Measurements from ENCODE around the gene HIVEP1. TPM values are rescaled to one million over a fixed set of nuclear protein-coding genes. Genes with fewer than 3 reads are reported as not detected.

The HIVEP1 gene
- total RNA-seq, 8 experiments from 2014 or later: 15.0 to 54.8 (median 16.5) TPM

DNA sequence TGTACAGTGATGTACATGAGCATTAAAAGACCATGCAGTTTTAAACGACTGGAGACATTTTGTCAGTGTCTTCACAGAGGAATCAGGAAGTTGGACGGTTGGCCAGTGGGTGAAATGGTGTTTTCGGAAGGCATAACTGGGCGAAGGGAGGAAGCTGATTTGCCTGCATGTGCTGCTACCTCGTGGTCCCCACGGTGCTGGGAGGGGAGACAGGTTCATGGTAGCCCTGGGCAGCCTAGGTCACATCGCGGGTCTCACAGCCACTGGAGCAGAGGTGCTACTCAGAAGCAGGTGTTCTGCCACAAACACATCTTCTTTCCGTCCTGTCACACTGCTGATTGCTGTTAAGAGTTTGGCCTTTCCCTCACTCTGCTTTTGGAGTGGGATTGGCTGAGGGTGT, 35.2 kb downstream of the HIVEP1 start:
- H3K4me3 ChIP-seq: no peak overlapping the region
- no peak for ATAC-seq (replicated peaks in 6 of 8)
- peaks cover 8% of the 10 kb centered on the region in 2 donors for H3K4me1 ChIP-seq (replicated peaks in 1 of 2)
- in situ Hi-C loops (cut with MboI; ENCODE audit: low pct_unique_long_range_greater_than_20kb in 2 of 9, low sequenced_read_pairs in 9 of 9, unreplicated experiment in 9 of 9): no loop called here
- no peak overlapping the region for H3K27ac ChIP-seq
- WGBS, 10 experiments: 83 to 100% (median 90%) methylated on average over 1 to 9 of the region's 9 CpGs; no CpG with 5 or more reads in 2 of the 10 experiments

DNA sequence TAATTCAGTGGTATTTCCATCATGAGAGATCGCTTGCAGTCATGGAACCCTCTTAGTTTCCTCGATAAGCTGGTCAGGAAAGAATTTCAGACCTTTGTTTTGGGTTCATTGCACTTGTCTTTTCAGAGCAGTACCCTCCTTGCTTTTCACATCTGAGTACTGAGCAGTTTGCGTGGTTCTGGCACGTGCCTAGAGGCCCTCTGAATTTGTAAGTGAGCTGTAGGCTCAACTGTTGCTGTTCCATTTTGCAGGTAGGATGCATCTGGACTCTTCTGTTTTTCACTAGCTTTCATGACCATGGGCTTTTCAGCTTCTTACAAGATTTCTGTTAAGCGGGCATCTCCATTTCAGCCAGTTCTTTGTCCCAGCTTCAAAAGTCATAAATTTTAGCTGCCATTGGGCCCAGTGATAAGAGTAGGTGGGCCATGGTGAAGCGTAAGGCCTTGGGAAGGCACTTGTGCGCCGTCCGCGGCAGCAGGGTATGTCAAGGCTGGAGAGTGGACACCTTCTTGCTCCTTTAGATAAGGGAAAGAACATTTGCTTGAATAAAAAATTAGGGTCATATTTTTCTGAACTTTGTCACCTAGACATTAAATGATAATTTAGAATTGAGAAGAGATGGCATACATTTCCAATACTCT, 35.8 kb downstream of the HIVEP1 start:
- in situ Hi-C loops (cut with MboI; ENCODE audit: low pct_unique_long_range_greater_than_20kb in 2 of 9, low sequenced_read_pairs in 9 of 9, unreplicated experiment in 9 of 9): no loop called here
- no peak for ATAC-seq (replicated peaks in 6 of 8)
- 90 to 100% (median 96%) methylated on average over 1 to 10 of the region's 10 CpGs; no CpG with 5 or more reads in 2 of the 10 experiments for WGBS, 10 experiments

DNA sequence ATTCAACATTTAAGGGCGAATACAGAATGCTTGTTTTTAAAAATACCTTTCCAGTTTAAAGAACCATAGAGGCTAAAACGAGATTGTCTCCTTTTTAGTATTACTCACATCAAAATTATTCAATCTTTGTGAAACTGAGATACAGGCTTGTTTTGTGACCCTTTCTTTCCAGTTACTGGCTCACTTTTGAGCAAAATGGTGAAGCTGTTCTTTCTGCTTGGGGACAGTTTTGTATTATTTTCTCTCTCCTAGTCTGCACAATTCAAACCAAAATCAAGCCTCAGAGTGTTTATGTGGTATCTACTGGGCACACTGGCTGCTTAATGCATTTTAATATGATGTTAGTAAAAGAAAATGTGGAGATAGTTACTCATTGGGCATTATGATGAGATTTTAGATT, 36.5 kb downstream of the HIVEP1 start:
- in situ Hi-C loops (cut with MboI; ENCODE audit: low pct_unique_long_range_greater_than_20kb in 2 of 9, low sequenced_read_pairs in 9 of 9, unreplicated experiment in 9 of 9): no loop called here
- Histone ChIP-seq H3K4me1 (replicated peaks in 1 of 2) (peaks cover 8% of the 10 kb centered on the region in 2 donors), H3K27ac (no peak overlapping the region), H3K4me3 (no peak overlapping the region)
- 48 to 100% (median 87%) methylated on average over 1 to 2 of the region's 2 CpGs for WGBS, 10 experiments
- no peak for ATAC-seq (replicated peaks in 6 of 8)

More for the DNA sequence above, 35.8 kb downstream of the HIVEP1 start:
- Histone ChIP-seq H3K27ac (no peak overlapping the region), H3K4me3 (no peak overlapping the region), H3K4me1 (replicated peaks in 1 of 2) (peaks cover 8% of the 10 kb centered on the region in 2 donors)

DNA sequence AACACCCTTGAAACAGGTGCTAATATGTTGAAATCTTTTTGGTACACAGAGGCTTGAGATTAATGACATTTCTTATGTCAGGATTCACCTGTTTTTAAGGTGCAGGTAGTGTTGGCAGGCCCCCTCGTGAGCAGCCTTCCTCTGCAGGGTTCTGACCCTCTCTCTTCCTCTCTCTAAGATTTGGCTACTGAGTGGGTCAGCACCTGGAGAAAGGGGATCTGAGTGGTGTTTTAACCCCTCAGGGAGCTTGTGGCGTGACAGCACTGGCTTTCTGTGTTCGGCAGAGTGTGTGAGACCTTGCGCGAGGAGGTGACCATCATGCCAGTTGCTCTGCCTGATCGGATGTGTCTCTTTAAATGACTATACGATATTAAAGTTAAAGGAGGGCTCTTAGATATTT, 37.1 kb downstream of the HIVEP1 start:
- Histone ChIP-seq H3K4me3 (no peak overlapping the region), H3K4me1 (replicated peaks in 1 of 2) (peaks cover 8% of the 10 kb centered on the region in 2 donors), H3K27ac (no peak overlapping the region)
- no peak for ATAC-seq (replicated peaks in 6 of 8)
- 80 to 100% (median 90%) methylated on average over 1 to 7 of the region's 7 CpGs; no CpG with 5 or more reads in 1 of the 10 experiments for WGBS, 10 experiments
- in situ Hi-C loops (cut with MboI; ENCODE audit: low pct_unique_long_range_greater_than_20kb in 2 of 9, low sequenced_read_pairs in 9 of 9, unreplicated experiment in 9 of 9): no loop called here

DNA sequence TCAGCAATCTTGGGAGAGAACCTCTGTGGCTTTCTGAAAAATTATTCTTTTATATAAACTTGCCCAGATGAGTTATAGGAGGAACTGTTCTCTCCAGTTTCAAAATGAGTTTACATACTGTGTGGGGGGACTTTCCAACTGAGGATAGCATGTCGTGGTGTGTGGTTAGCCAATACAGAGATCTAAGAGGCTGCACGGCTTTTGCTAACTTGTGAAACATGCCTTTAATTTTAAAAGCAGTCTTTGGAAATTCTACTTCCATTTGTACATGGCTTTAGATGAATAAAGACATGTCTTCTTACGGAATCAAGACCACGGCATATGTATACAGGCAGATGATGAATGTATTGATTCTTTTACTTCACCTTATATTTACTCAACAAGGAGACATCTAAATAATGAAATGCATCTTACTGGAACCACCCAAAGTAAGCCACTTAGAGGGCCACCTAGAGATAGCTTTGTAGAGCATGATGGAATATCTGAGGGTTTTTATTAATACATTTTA, 39.8 kb downstream of the HIVEP1 start:
- ATAC-seq (replicated peaks in 6 of 8): peak in 1 of 8 experiments; percentile 36
- Histone ChIP-seq H3K27ac (no peak overlapping the region), H3K4me3 (no peak overlapping the region), H3K4me1 (replicated peaks in 1 of 2) (no peaks in the 10 kb centered on the region)
- 47 to 100% (median 76%) methylated on average over 2 to 4 of the region's 4 CpGs; no CpG with 5 or more reads in 2 of the 10 experiments for WGBS, 10 experiments
- in situ Hi-C loops (cut with MboI; ENCODE audit: low pct_unique_long_range_greater_than_20kb in 2 of 9, low sequenced_read_pairs in 9 of 9, unreplicated experiment in 9 of 9): no loop called here

DNA sequence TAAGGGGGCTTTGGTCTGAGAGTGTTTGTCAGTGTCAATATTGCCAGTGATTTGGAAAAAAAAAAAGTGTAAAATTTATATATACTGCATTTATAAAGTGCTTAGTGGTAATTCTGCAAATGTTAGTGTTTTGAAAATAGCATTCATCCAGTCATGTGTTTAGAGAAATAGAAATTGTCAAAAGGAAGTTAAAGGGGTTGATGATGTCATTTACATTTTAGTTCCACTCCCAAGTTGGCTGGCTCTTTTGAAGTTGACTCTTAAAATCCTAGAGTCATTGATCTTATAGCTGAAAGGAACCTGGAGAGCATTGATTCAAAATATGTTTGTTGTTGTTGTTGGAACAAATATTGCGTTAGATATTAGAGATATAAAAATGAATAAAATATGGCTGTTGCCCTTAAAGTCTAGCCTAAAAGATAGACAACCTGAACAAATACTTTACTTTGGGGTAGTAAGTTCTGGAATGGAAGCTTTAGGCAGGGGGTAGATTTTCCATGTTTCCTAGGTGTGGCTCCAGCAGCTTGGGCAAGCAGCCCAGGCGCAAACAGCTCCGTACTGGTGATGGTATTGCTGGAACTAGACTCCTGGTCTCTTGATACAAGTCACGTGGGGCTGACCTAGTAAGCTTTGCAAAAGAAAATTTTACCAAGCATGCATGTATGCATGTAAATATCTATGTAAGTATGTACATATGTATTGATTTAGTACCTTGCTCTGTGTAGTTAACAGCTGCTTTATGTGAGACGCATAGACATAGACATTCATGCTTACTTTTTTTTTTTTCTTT, 46.3 kb downstream of the HIVEP1 start:
- WGBS, 10 experiments: 10 to 94% (median 82%) methylated on average over 2 to 5 of the region's 5 CpGs; no CpG with 5 or more reads in 2 of the 10 experiments
- peak in 4 of 8 experiments; percentile 25 to 99 (median 93) for ATAC-seq (replicated peaks in 6 of 8)
- Histone ChIP-seq H3K27ac (no peak overlapping the region), H3K4me1 (replicated peaks in 1 of 2) (peaks cover 2 to 14% of the 10 kb centered on the region in 2 donors), H3K4me3 (no peak overlapping the region)
- in situ Hi-C loops (cut with MboI; ENCODE audit: low pct_unique_long_range_greater_than_20kb in 2 of 9, low sequenced_read_pairs in 9 of 9, unreplicated experiment in 9 of 9): no loop called here

DNA sequence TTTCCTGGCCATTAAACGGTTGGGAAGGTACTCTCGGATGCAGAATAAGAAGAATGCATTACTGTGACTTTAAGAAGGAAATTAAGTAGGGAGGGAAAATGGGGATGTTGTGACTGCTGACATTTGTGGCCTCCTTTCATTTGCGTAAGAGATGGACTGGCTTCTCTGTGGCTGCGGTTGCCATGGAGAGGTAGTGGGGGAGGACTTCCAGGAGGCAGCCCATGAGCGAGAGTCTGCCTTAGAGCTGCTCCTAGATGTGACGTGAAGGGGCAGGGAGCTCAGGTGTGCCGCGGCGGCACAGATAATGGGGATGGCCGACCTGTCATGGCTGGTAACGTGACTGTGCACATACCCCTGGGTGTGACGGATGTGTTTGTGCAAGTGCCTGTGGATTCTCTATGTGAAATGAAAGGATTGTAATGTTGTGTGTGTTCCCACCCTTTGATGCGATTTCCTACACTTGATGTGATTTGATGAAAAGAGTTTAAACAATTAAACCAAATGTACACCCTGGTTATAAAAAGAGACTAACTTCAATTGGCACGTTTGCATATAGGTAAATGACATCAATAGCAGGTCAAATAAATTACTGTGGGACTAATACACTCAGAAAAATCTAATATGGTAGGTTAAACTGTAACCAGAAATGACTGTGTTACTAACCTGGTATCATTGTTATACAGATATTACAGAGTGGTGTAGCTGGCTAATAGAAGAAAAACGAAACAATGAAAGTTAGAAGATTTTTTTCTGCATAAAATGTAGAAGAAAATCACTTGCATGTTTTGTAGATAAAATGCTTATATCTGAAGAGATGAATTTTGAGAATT, 48.9 kb downstream of the HIVEP1 start:
- WGBS, 10 experiments: 8 to 100% (median 56%) methylated on average over 1 to 11 of the region's 15 CpGs
- H3K27ac ChIP-seq: peak overlapping the region in 1 of 2 donors; percentile 4
- H3K4me1 ChIP-seq (replicated peaks in 1 of 2): peaks cover 2 to 14% of the 10 kb centered on the region in 2 donors
- in situ Hi-C loops (cut with MboI; ENCODE audit: low pct_unique_long_range_greater_than_20kb in 2 of 9, low sequenced_read_pairs in 9 of 9, unreplicated experiment in 9 of 9): no loop called here
- peak overlapping the region; percentile 7 to 35 (median 15) for H3K4me3 ChIP-seq
- peak in 5 of 8 experiments; percentile 99 for ATAC-seq (replicated peaks in 6 of 8)

DNA sequence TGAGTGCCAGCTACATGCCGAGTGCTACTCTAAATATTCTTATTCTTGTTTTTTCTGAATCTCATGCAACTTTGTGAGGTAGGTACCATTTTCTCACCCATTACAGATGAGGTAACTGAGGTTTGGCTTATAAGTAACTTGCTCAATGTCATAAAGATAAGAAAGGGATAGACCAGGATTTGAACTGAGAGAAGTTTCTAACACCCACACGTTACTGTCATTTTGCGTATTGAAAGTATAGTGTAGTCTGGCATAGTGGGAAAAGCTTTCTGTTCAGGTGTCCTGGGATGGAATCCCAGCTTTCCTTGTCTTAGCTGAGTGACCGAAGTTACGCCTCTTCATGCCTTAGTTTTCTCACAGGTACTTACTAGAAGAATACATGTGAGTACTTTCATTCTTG, 50.5 kb downstream of the HIVEP1 start:
- H3K27ac ChIP-seq: no peak overlapping the region
- 83 to 100% (median 97%) methylated on average over 1 to 5 of the region's 5 CpGs; no CpG with 5 or more reads in 1 of the 10 experiments for WGBS, 10 experiments
- no peak for ATAC-seq (replicated peaks in 6 of 8)
- H3K4me1 ChIP-seq (replicated peaks in 1 of 2): peaks cover 2 to 14% of the 10 kb centered on the region in 2 donors
- H3K4me3 ChIP-seq: no peak overlapping the region
- in situ Hi-C loops (cut with MboI; ENCODE audit: low pct_unique_long_range_greater_than_20kb in 2 of 9, low sequenced_read_pairs in 9 of 9, unreplicated experiment in 9 of 9): no loop called here

DNA sequence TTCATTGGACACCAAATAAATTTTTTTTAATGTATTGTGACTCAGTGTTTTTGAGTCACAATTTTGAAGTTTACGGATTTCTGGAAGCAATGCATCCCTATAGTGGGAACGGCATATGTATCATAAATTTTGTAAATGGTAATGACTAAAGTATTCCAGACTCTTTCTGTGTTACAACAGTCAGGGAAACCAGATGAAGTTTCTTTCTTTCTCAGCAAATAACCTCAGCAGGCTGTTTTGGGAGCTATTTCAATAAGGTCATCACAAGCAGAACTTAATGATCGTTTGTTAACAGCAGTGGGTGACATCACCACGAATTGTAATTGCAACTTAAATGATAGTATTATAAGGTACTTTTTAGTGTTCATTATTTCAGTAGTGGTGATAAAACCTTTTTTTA, 52.0 kb downstream of the HIVEP1 start:
- ATAC-seq (replicated peaks in 6 of 8): peak in 3 of 8 experiments; percentile 25 to 50 (median 34)
- Histone ChIP-seq H3K4me3 (no peak overlapping the region), H3K4me1 (replicated peaks in 1 of 2) (peaks cover 2 to 14% of the 10 kb centered on the region in 2 donors), H3K27ac (no peak overlapping the region)
- WGBS, 10 experiments: 5 to 100% (median 69%) methylated on average over 2 to 4 of the region's 4 CpGs
- in situ Hi-C loops (cut with MboI; ENCODE audit: low pct_unique_long_range_greater_than_20kb in 2 of 9, low sequenced_read_pairs in 9 of 9, unreplicated experiment in 9 of 9): no loop called here

DNA sequence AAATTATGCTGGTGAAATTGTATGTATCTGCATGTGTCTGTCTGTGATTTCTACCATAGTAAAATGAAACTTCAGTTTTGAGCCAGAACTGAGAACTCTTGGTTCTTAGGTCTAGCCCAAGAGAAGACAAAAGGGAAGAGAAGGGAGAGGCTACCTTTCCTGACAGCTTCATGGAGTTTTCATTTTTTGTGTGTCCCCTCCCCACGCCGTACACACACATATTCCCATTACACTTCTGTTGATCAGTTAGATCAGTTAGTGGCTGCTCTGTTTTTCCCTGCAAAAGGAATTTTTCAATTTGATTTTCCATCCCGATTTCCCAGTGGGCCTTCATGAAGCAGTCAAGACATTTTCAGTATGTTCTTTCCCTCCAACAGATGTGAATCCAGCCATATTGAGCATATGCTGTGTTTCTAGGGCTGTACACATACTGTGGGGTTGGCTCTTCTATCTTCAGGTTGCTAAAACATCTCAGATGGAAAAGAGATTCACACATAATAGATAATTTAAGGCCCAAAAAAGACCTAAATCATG, 52.5 kb downstream of the HIVEP1 start:
- in situ Hi-C loops (cut with MboI; ENCODE audit: low pct_unique_long_range_greater_than_20kb in 2 of 9, low sequenced_read_pairs in 9 of 9, unreplicated experiment in 9 of 9): no loop called here
- 40 to 100% (median 100%) methylated on average over 1 to 3 of the region's 3 CpGs; no CpG with 5 or more reads in 1 of the 10 experiments for WGBS, 10 experiments
- ATAC-seq (replicated peaks in 6 of 8): no peak

DNA sequence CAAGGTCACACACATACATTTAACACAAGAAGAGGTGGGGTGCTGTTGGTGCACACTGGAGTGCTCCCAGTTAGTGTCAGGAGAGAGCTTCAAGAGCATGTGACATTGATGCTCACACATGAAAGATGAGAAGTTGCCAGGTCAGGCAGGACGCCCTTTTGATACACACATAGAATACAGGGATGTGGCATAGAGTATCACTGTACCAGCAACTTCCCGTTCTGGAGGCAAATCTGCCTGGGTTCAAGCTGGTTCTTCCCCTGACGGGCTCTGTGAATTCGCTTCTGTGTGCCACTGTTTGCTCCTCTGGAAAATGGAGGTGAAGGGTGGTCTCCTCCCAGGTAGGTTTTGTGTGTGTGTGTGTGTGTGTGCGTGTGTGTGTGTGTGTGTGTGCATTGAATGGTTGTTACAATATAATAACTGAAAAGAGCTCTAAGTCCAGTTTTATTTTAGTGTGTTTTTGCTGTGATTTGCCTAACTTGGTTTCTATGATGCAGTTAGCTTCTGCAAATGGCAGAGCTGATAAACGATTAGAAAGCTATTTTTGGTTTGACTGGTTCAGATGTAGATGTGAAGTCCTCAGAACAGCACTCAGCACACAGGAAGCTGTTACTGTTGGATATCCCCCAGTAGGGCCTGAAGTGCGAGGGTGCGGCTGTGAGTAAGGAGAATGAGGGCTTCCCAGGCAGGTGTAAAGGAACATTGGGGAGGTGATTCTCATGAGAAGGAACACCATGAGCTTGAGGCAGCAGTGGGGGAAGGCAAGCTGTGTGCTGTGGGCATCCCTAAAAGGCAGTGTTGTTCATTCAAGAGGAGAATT, 53.4 kb downstream of the HIVEP1 start:
- ATAC-seq (replicated peaks in 6 of 8): peak in 1 of 8 experiments; percentile 10
- WGBS, 10 experiments: 16 to 93% (median 79%) methylated on average over 1 to 7 of the region's 8 CpGs
- H3K27ac ChIP-seq: no peak overlapping the region

More for the DNA sequence above, 52.5 kb downstream of the HIVEP1 start:
- Histone ChIP-seq H3K4me3 (no peak overlapping the region), H3K27ac (no peak overlapping the region), H3K4me1 (replicated peaks in 1 of 2) (peaks cover 2 to 14% of the 10 kb centered on the region in 2 donors)

DNA sequence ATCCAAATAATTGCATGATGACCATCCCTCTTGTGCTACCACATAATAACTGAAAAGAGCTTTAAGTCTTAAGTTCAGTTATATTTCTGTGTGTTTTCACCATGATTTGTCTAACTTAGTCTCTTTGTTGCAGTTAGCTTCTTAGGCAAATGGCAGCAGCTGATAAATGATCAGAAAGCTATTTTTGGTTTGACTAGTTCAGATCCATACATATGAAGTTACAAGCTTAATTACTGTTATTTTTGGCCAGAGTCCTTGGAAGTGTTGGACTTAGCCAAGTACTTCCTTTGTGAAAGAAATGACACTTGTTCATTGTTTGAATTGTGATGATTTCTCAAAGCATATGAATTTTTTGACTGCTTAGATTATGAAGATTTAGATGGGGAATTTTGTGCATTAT, 54.2 kb downstream of the HIVEP1 start:
- Histone ChIP-seq H3K4me3 (no peak overlapping the region), H3K27ac (no peak overlapping the region), H3K4me1 (replicated peaks in 1 of 2) (peaks cover 0 to under 1% of the 10 kb centered on the region in 2 donors)
- ATAC-seq (replicated peaks in 6 of 8): peak in 1 of 8 experiments; percentile 46
- in situ Hi-C loops (cut with MboI; ENCODE audit: low pct_unique_long_range_greater_than_20kb in 2 of 9, low sequenced_read_pairs in 9 of 9, unreplicated experiment in 9 of 9): no loop called here

More for the DNA sequence above, 53.4 kb downstream of the HIVEP1 start:
- peaks cover 2 to 5% of the 10 kb centered on the region in 2 donors for H3K4me1 ChIP-seq (replicated peaks in 1 of 2)
- in situ Hi-C loops (cut with MboI; ENCODE audit: low pct_unique_long_range_greater_than_20kb in 2 of 9, low sequenced_read_pairs in 9 of 9, unreplicated experiment in 9 of 9): no loop called here
- no peak overlapping the region for H3K4me3 ChIP-seq
